ENCODE data around the gene AURKB. TPM values are rescaled to one million over a fixed set of nuclear protein-coding genes. Genes with fewer than 3 reads are reported as not detected.

The AURKB gene
- total and polyA plus RNA-seq, 2 experiments from 2014 or later: 17.8 to 77.7 TPM

DNA sequence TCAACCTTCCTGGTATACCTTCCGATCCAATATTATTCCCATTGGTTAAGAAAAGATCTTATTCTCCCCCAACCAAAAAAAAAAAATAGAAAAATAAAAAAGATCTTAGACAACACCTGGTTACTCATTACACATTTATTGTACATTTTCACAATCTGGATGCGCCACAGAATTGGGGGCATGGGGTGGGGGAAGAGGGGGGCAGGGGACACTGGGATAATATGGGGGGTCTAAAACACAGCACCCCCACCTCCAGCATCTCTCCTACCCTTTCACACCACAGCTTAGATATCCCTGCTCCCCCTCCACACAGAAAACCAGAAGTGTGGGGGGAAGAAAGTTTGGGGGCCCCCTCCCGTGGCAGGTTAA is 51.4 kb downstream of the AURKB start:
- H3K36me3 ChIP-seq: peaks cover 5% of the 10 kb centered on the region
- H3K4me3 ChIP-seq: no peak overlapping the region
- H3K4me1 ChIP-seq (ENCODE audit: low read depth): peaks cover 19% of the 10 kb centered on the region
- no peak overlapping the region for H3K27ac ChIP-seq
- H3K27me3 ChIP-seq: no peaks in the 10 kb centered on the region
- DNase-seq (ENCODE audit: low read depth in 1 of 2, low spot score in 1 of 2): no peak
- no peaks in the 10 kb centered on the region for H3K9me3 ChIP-seq (ENCODE audit: low read depth)
- TF ChIP-seq, protein P1, sequence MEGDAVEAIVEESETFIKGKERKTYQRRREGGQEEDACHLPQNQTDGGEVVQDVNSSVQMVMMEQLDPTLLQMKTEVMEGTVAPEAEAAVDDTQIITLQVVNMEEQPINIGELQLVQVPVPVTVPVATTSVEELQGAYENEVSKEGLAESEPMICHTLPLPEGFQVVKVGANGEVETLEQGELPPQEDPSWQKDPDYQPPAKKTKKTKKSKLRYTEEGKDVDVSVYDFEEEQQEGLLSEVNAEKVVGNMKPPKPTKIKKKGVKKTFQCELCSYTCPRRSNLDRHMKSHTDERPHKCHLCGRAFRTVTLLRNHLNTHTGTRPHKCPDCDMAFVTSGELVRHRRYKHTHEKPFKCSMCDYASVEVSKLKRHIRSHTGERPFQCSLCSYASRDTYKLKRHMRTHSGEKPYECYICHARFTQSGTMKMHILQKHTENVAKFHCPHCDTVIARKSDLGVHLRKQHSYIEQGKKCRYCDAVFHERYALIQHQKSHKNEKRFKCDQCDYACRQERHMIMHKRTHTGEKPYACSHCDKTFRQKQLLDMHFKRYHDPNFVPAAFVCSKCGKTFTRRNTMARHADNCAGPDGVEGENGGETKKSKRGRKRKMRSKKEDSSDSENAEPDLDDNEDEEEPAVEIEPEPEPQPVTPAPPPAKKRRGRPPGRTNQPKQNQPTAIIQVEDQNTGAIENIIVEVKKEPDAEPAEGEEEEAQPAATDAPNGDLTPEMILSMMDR (IDR thresholded peaks at IDR 0.05; ENCODE audit: low read depth, low read length): no peak

DNA sequence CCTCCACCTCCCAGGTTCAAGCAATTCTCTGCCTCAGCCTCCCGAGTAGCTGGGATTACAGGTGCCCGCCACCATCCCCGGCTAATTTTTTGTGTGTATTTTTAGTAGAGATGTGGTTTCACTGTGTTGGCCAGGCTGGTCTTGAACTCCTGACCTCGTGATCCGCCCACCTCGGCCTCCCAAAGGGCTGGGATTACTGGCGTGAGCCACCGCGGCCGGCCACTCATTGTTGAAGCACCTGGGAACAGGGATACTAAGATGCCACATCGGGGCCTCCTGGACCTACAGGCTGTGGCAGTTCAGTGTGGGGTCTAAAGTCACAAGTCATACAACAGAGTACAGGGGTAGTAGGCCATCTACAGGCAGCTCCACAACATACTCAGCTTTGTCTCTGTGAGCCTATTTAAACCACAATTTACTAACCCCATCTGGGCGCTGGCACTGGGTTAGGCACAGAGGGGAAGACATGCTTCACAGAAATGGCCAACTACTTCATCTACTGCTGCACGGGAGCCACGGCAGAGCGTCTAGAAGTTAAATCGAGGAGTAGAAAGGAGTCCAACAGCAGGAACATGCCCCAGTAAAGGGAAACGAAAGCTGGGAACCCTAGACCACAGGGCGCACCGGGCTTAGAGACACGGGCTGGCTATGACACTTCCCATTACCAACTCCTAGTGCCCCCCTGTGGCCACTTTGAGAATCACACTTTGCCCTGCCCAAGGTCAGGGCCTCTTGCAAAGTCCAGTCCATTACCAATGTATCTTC is 51.9 kb downstream of the AURKB start:
- TF ChIP-seq, protein P1 (IDR thresholded peaks at IDR 0.05; ENCODE audit: low read depth, low read length): peak; percentile 80
- H3K27me3 ChIP-seq: no peaks in the 10 kb centered on the region
- peaks cover 19% of the 10 kb centered on the region for H3K4me1 ChIP-seq (ENCODE audit: low read depth)
- peaks cover 5% of the 10 kb centered on the region for H3K36me3 ChIP-seq
- DNase-seq (ENCODE audit: low read depth in 1 of 2, low spot score in 1 of 2): peak; percentile 90 to 93
- no peak overlapping the region for H3K4me3 ChIP-seq
- no peaks in the 10 kb centered on the region for H3K9me3 ChIP-seq (ENCODE audit: low read depth)
- peak overlapping the region; percentile 8 for H3K27ac ChIP-seq

- Histone ChIP-seq H3K9me3 (ENCODE audit: low read depth) (no peaks in the 10 kb centered on the region), H3K4me1 (ENCODE audit: low read depth) (peaks cover 21% of the 10 kb centered on the region), H3K36me3 (peaks cover 3% of the 10 kb centered on the region), H3K27ac (peak overlapping the region; percentile 98), H3K4me3 (peak overlapping the region; percentile 42), H3K27me3 (no peaks in the 10 kb centered on the region)
- DNase-seq (ENCODE audit: low read depth in 1 of 2, low spot score in 1 of 2): peak; percentile 100
- TF ChIP-seq, protein P1 (IDR thresholded peaks at IDR 0.05; ENCODE audit: low read depth, low read length): no peak
Observed at GRCh38 chr17:8156246-8156992, 54.0 kb downstream of the AURKB start.

DNA sequence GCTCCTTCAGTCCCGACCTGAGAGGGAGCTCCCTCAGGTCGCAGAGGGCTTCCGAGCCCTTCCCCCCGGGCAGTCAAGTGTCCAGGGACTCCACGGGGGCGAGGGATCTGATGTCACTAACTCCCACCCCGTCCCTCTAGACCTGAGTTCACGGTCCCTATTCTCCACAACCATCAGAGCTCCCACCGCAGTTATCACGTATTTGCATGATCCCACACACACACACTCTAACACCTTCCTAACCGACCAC is 54.5 kb downstream of the AURKB start:
- no peaks in the 10 kb centered on the region for H3K9me3 ChIP-seq (ENCODE audit: low read depth)
- peak overlapping the region; percentile 88 for H3K27ac ChIP-seq
- peak overlapping the region; percentile 42 for H3K4me3 ChIP-seq
- H3K36me3 ChIP-seq: no peaks in the 10 kb centered on the region
- peak in 1 of 2 donors; percentile 45 for DNase-seq (ENCODE audit: low read depth in 1 of 2, low spot score in 1 of 2)
- TF ChIP-seq, protein P1 (IDR thresholded peaks at IDR 0.05; ENCODE audit: low read depth, low read length): no peak
- H3K4me1 ChIP-seq (ENCODE audit: low read depth): peaks cover 21% of the 10 kb centered on the region
- H3K27me3 ChIP-seq: no peaks in the 10 kb centered on the region

GRCh38 chr17:8155231-8155995 is 55.0 kb downstream of the AURKB start:
- no peak for DNase-seq (ENCODE audit: low read depth in 1 of 2, low spot score in 1 of 2)
- Histone ChIP-seq H3K27ac (peak overlapping the region; percentile 88), H3K4me1 (ENCODE audit: low read depth) (peaks cover 26% of the 10 kb centered on the region)

More at GRCh38 chr17:8155231-8155995, 55.0 kb downstream of the AURKB start:
- TF ChIP-seq, protein P1 (IDR thresholded peaks at IDR 0.05; ENCODE audit: low read depth, low read length): no peak
- Histone ChIP-seq H3K36me3 (no peaks in the 10 kb centered on the region), H3K4me3 (peak overlapping the region; percentile 42), H3K27me3 (no peaks in the 10 kb centered on the region), H3K9me3 (ENCODE audit: low read depth) (no peaks in the 10 kb centered on the region)

Other genes with a start within 250 kb of the AURKB start
- 1.1 TPM in 1 of 2 replicates, not detected in the other for gene GUCY2D, start 208.0 kb downstream of the AURKB start, total RNA-seq
- 0.54 and 3.7 TPM in 2 replicates for gene GUCY2D, start 208.0 kb downstream of the AURKB start, polyA plus RNA-seq
- 0.18 and 0.33 TPM in 2 replicates for gene ALOX15B, start 171.5 kb downstream of the AURKB start, total RNA-seq
- gene ALOX15B, start 171.5 kb downstream of the AURKB start, polyA plus RNA-seq: 0.12 TPM in 1 of 2 replicates, not detected in the other
- 0.42 and 1.6 TPM in 2 replicates for gene ALOX12B, start 122.9 kb downstream of the AURKB start, total RNA-seq
- 2.1 and 2.3 TPM in 2 replicates for gene ALOX12B, start 122.9 kb downstream of the AURKB start, polyA plus RNA-seq
- gene ALOXE3, start 92.1 kb downstream of the AURKB start, total RNA-seq: not detected in 2 replicates
- 0.10 TPM in 1 of 2 replicates, not detected in the other for gene ALOXE3, start 92.1 kb downstream of the AURKB start, polyA plus RNA-seq
- gene HES7, start 86.5 kb downstream of the AURKB start, total RNA-seq: 0.32 and 6.2 TPM in 2 replicates
- gene HES7, start 86.5 kb downstream of the AURKB start, polyA plus RNA-seq: 1.1 and 1.5 TPM in 2 replicates
- 42.3 and 51.9 TPM in 2 replicates for gene PER1, start 58.2 kb downstream of the AURKB start, total RNA-seq
- 28.2 and 47.7 TPM in 2 replicates for gene PER1, start 58.2 kb downstream of the AURKB start, polyA plus RNA-seq
- gene VAMP2, start 47.6 kb downstream of the AURKB start, total RNA-seq: 22.5 and 35.7 TPM in 2 replicates
- 102 and 118 TPM in 2 replicates for gene VAMP2, start 47.6 kb downstream of the AURKB start, polyA plus RNA-seq
- gene TMEM107, start 34.2 kb downstream of the AURKB start, total RNA-seq: 39.8 and 40.7 TPM in 2 replicates
- gene TMEM107, start 34.2 kb downstream of the AURKB start, polyA plus RNA-seq: 54.6 and 62.4 TPM in 2 replicates
- gene BORCS6, start 20.4 kb downstream of the AURKB start, total RNA-seq: 19.7 and 26.4 TPM in 2 replicates
- gene BORCS6, start 20.4 kb downstream of the AURKB start, polyA plus RNA-seq: 13.2 and 13.7 TPM in 2 replicates
- 7.4 and 15.6 TPM in 2 replicates for gene CTC1, start 37.5 kb upstream of the AURKB start, total RNA-seq
- gene CTC1, start 37.5 kb upstream of the AURKB start, polyA plus RNA-seq: 17.1 and 23.0 TPM in 2 replicates
- 49.9 and 62.5 TPM in 2 replicates for gene PFAS, start 38.7 kb upstream of the AURKB start, total RNA-seq
- gene PFAS, start 38.7 kb upstream of the AURKB start, polyA plus RNA-seq: 48.2 and 62.0 TPM in 2 replicates
- 40.0 and 43.6 TPM in 2 replicates for gene RANGRF, start 78.1 kb upstream of the AURKB start, total RNA-seq
- gene RANGRF, start 78.1 kb upstream of the AURKB start, polyA plus RNA-seq: 75.5 and 89.2 TPM in 2 replicates
- gene SLC25A35, start 84.8 kb upstream of the AURKB start, total RNA-seq: 3.5 and 9.5 TPM in 2 replicates
- 6.0 and 7.9 TPM in 2 replicates for gene SLC25A35, start 84.8 kb upstream of the AURKB start, polyA plus RNA-seq
- 1.1 and 3.0 TPM in 2 replicates for gene ARHGEF15, start 99.7 kb upstream of the AURKB start, total RNA-seq
- gene ARHGEF15, start 99.7 kb upstream of the AURKB start, polyA plus RNA-seq: 0.17 and 0.73 TPM in 2 replicates
- not detected in 2 replicates for gene ODF4, start 129.3 kb upstream of the AURKB start, total RNA-seq
- not detected in 2 replicates for gene ODF4, start 129.3 kb upstream of the AURKB start, polyA plus RNA-seq
- gene RPL26, start 172.6 kb upstream of the AURKB start, total RNA-seq: 3,276 and 3,592 TPM in 2 replicates
- gene RPL26, start 172.6 kb upstream of the AURKB start, polyA plus RNA-seq: 486 and 538 TPM in 2 replicates
- gene RNF222, start 187.3 kb upstream of the AURKB start, total RNA-seq: not detected in 2 replicates
- 0.17 and 0.37 TPM in 2 replicates for gene RNF222, start 187.3 kb upstream of the AURKB start, polyA plus RNA-seq
- 34.8 and 47.3 TPM in 2 replicates for gene NDEL1, start 225.3 kb upstream of the AURKB start, total RNA-seq
- gene NDEL1, start 225.3 kb upstream of the AURKB start, polyA plus RNA-seq: 21.3 and 25.7 TPM in 2 replicates